ENCODE results near the gene SS18.
"Not testable (repeated sequence)": the region's sequence is repeated elsewhere in the genome, so short reads cannot be mapped to it uniquely, and the experiment has no call there.

GRCh38 chr18:26121994-26122393, 31.6 kb upstream of the SS18 start:
- TF ChIP-seq CTCF (IDR thresholded peaks at IDR 0.05); REST (IDR thresholded peaks at IDR 0.05; ENCODE audit: insufficient read depth in 1 of 2, low read depth in 2 of 2, low read length in 1 of 2); POLR2AphosphoS5 (IDR thresholded peaks at IDR 0.05; ENCODE audit: low read depth, low read length): not testable (repeated sequence)

All from Panc1 (cell line).